ENCODE measurements around the gene SESN3. TPM values are rescaled to one million over a fixed set of nuclear protein-coding genes. Genes with fewer than 3 reads are reported as not detected.
A peak's percentile ranks its signal among the peaks of the same experiment; 100 is the strongest.

Gene SESN3
- total RNA-seq, 6 experiments from 2014 or later = 2.8 to 8.8 (median 5.5) TPM

DNA sequence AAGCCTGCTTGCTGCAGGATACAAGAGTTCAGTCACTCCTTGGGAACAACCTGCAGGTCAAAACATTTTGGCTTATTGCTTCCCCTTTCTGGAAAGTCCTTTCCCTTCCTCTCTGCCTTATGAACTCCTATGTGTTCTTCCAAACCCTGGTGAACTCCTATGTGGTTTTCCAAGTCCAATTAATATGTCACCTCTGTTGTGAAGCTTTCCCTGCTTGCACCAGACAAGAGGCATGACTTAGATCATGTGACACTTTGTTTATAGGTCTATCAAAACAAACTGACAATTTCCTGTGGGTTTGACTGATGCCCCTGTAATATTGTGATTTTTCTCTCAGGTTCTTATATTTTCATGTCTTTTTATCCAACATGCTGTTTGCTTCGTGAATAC lies 77.2 kb downstream of the SESN3 start:
- ATAC-seq = no peak
- WGBS (ENCODE audit: insufficient coverage, low coverage, low lambda C conversion rate, missing lambda C conversion rate) = 68% methylated on average over 1 of the region's 1 CpG
- TF ChIP-seq POLR2A (IDR thresholded peaks at IDR 0.05) = no peak
- TF ChIP-seq, protein P1, sequence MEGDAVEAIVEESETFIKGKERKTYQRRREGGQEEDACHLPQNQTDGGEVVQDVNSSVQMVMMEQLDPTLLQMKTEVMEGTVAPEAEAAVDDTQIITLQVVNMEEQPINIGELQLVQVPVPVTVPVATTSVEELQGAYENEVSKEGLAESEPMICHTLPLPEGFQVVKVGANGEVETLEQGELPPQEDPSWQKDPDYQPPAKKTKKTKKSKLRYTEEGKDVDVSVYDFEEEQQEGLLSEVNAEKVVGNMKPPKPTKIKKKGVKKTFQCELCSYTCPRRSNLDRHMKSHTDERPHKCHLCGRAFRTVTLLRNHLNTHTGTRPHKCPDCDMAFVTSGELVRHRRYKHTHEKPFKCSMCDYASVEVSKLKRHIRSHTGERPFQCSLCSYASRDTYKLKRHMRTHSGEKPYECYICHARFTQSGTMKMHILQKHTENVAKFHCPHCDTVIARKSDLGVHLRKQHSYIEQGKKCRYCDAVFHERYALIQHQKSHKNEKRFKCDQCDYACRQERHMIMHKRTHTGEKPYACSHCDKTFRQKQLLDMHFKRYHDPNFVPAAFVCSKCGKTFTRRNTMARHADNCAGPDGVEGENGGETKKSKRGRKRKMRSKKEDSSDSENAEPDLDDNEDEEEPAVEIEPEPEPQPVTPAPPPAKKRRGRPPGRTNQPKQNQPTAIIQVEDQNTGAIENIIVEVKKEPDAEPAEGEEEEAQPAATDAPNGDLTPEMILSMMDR (IDR thresholded peaks at IDR 0.05) = no peak
- intact Hi-C loops (cut with DNase I) = loop anchor here (5.0 to 10.0 kb wide), 3 partner anchors 191 to 608 kb away; no protein-coding TSS in a partner anchor
- Histone ChIP-seq H3K4me3 (no peak overlapping the region), H3K4me1 (peaks cover 0 to 6% (median 0%) of the 10 kb centered on the region in 4 donors), H3K36me3 (no peaks in the 10 kb centered on the region), H3K9me3 (no peaks in the 10 kb centered on the region), H3K27ac (no peak overlapping the region), H3K27me3 (no peaks in the 10 kb centered on the region)
- no peak for DNase-seq

DNA sequence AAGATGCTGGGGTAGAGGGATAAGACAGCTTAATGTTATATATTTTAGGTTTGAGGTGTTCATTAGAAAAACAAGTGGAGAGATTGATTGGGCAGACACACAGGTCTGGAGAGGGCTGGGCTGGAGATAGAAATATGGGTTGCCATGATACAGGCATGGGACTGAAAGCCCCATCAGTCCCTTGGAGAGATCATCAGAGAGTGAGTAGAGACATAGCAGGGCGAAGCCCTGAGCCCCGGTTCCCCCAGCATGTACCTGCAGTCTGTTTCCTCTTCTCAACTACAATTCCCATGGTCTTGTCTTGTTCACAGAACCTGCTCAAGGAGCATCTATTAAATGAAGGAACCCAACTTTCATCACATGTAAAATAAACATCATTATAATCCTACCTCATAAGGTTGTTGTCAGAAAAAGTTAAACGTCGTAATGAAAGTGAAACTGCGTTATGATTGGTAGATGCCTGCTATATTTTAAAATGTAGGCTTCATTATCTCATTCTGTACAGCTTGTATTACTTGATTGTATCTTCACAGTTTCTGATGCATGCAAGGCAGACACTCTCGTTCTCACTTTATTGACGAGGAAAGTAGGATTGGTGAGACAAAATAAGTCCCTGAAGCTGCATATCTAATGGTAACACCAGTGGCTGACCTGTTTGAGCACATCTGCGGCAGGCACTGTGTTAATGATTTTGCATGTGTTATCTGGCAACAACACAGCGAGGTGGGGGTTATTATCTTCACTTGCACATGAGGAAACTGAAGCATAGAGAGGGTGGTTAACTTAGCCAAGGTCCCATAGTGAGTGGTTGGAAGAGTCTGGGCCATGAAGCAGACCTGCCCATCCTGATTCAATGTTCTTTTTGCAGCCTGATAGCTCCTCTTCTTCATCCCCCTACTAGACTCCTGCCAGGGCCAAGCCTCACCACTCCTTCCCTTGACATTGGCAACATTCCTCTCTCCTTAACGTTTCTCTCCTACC lies 77.8 kb downstream of the SESN3 start:
- WGBS (ENCODE audit: insufficient coverage, low coverage, low lambda C conversion rate, missing lambda C conversion rate) = 30% methylated on average over 9 of the region's 10 CpGs
- H3K4me1 ChIP-seq = peaks cover 0 to 6% (median 0%) of the 10 kb centered on the region in 4 donors
- no peaks in the 10 kb centered on the region for H3K27me3 ChIP-seq
- no peak overlapping the region for H3K4me3 ChIP-seq
- TF ChIP-seq POLR2A (IDR thresholded peaks at IDR 0.05) = no peak
- TF ChIP-seq, protein P1 (IDR thresholded peaks at IDR 0.05) = no peak
- H3K9me3 ChIP-seq = no peaks in the 10 kb centered on the region
- ATAC-seq (no peak), DNase-seq (no peak)
- intact Hi-C loops (cut with DNase I) = loop anchor here (5.0 to 10.0 kb wide), 3 partner anchors 192 to 609 kb away; no protein-coding TSS in a partner anchor
- peak overlapping the region in 1 of 3 donors; percentile 12 for H3K27ac ChIP-seq
- H3K36me3 ChIP-seq = no peaks in the 10 kb centered on the region

DNA sequence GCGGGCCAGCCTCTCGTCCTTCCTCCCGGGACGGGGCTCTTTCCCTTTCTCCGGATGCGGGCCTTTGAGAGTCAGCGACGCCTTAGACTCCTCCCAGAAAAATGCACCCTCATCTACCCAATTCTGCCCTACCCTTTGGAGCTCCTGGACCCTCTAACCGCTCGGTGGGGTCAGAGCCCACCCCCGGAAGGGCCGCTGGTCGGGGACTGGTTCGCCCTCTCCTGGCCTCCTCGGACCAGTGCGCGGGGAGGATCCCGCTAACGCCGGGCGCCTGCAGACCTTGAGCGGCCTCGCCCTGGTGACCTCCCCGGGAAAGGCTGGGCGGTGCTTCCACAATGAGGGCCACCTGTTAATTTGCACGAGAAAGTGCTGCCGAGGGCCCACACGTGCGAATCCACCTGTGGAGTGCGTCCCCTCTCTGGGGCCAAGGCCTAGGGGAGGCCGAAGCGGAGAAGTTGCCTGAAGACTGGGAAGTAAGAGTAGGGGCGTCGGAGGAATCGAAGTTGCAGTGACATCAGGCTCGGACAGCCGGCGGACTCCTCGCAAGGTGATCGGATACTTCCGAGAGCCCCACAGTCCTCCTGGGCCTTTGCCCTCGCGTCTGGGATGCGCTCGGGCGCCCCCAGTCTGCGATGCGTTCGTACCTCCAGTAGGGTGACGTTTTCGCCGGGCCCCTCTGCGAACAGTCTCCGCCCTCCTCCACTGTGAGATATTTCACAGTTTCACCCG lies 79.9 kb downstream of the SESN3 start:
- Histone ChIP-seq H3K9me3 (no peaks in the 10 kb centered on the region), H3K27me3 (no peaks in the 10 kb centered on the region), H3K4me1 (peaks cover 0 to 6% (median 0%) of the 10 kb centered on the region in 4 donors), H3K4me3 (peak overlapping the region; percentile 62 to 68 (median 64)), H3K27ac (peak overlapping the region; percentile 73 to 93 (median 87)), H3K36me3 (no peaks in the 10 kb centered on the region)
- ATAC-seq (peak; percentile 90 to 96 (median 91)), DNase-seq (peak; percentile 90 to 95 (median 93))
- TF ChIP-seq, protein P1 (IDR thresholded peaks at IDR 0.05) = peak; percentile 68 to 88 (median 77)
- peak; percentile 66 for TF ChIP-seq POLR2A (IDR thresholded peaks at IDR 0.05)
- WGBS (ENCODE audit: insufficient coverage, low coverage, low lambda C conversion rate, missing lambda C conversion rate) = 0% methylated on average over 19 of the region's 55 CpGs
- intact Hi-C loops (cut with DNase I) = loop anchor here (5.0 to 10.0 kb wide), 3 partner anchors 194 to 611 kb away; no protein-coding TSS in a partner anchor

GRCh38 chr11:95149651-95150364 lies 81.2 kb downstream of the SESN3 start:
- no peaks in the 10 kb centered on the region for H3K36me3 ChIP-seq
- H3K27me3 ChIP-seq = no peaks in the 10 kb centered on the region
- ATAC-seq (no peak), DNase-seq (peak in 1 of 3 donors; percentile 59)
- intact Hi-C loops (cut with DNase I) = loop anchor here (5.0 to 10.0 kb wide), 3 partner anchors 195 to 612 kb away; no protein-coding TSS in a partner anchor
- peak overlapping the region; percentile 73 to 93 (median 87) for H3K27ac ChIP-seq
- H3K9me3 ChIP-seq = no peaks in the 10 kb centered on the region
- H3K4me3 ChIP-seq = peak overlapping the region; percentile 62 to 68 (median 64)
- TF ChIP-seq, protein P1 (IDR thresholded peaks at IDR 0.05) = no peak
- no peak for TF ChIP-seq POLR2A (IDR thresholded peaks at IDR 0.05)
- WGBS (ENCODE audit: insufficient coverage, low coverage, low lambda C conversion rate, missing lambda C conversion rate) = 29% methylated on average over 13 of the region's 23 CpGs
- peaks cover 0 to 6% (median 0%) of the 10 kb centered on the region in 4 donors for H3K4me1 ChIP-seq

Data from right lobe of liver (tissue), 6 donors.